K562 (cell line): ENCODE data around the gene GNG14. TPM values are rescaled to one million over a fixed set of nuclear protein-coding genes. Genes with fewer than 3 reads are reported as not detected.

Experiments used
- GTF2A2 ChIP-seq: IDR thresholded peaks from 2 replicates; pipeline ENCODE4 v1.6.1; 2016; ENCODE audit warnings: mild to moderate bottlenecking, missing genetic modification characterization, missing compliant biosample characterization
- KDM5B ChIP-seq: fragments of 200-600 bp; sonication (generic); IDR thresholded peaks from 2 replicates; pipeline ENCODE4 v1.6.1; 2012; ENCODE audit warnings: low read depth, mild to moderate bottlenecking, moderate library complexity, low read length, control low read depth, inconsistent platforms; ENCODE audit not compliant: insufficient replicate concordance
- KLF16 ChIP-seq: IDR thresholded peaks from 2 replicates; pipeline ENCODE4 v1.6.1; 2016; ENCODE audit warnings: antibody characterized with exemption
- POLR2A ChIP-seq: fragments of 450-650 bp; conservative IDR thresholded peaks from 2 replicates; pipeline ENCODE4 v1.6.1; 2016
- POLR2AphosphoS5 ChIP-seq: IDR thresholded peaks from 2 replicates; pipeline ENCODE4 v1.6.1; 2011; ENCODE audit warnings: mild to moderate bottlenecking, low read depth, low read length, moderate library complexity; ENCODE audit not compliant: control insufficient read depth, insufficient read depth
- RCOR1 ChIP-seq, 2 experiments: IDR thresholded peaks; 2 replicates each; pipeline ENCODE4 v1.6.1; 2012; ENCODE audit warnings: low read depth in 2 of 2, low read length in 2 of 2, borderline replicate concordance in 1 of 2, improper control_type of control experiment in 1 of 2
- RREB1 ChIP-seq: fragments of 250-450 bp; sonication (Bioruptor Pico); IDR thresholded peaks from 2 replicates; pipeline ENCODE4 v1.4.0; 2020
- SMAD1 ChIP-seq: fragments of 150-350 bp; IDR thresholded peaks from 2 replicates; pipeline ENCODE4 v1.6.1; 2014; ENCODE audit warnings: low read length, low read depth; ENCODE audit not compliant: partially characterized antibody
- STAG1 ChIP-seq: sonication (generic); formaldehyde crosslinking; IDR thresholded peaks from 2 replicates; pipeline ENCODE4 v1.5.0; 2020; ENCODE audit warnings: missing genetic modification reagents, borderline replicate concordance
- ZBTB33 ChIP-seq: sonication (generic); formaldehyde crosslinking; IDR thresholded peaks from 2 replicates; pipeline ENCODE4 v1.8.1; 2023; ENCODE audit warnings: mild to moderate bottlenecking, missing genetic modification reagents
- polyA plus RNA-seq, 8 experiments: library from polyadenylated mRNA; depleted of rRNA in 4 of 8; stranded (reverse) in 5 of 8; unstranded in 3 of 8; fragments of >200 nt; fragmentation: Nextera tagmentation in 2 of 8; fragmentation: Illumina TruSeq in 1 of 8; extraction: Ambion mirVana in 2 of 8; extraction: Trizol in 1 of 8; gene quantifications; 2 replicates each; pipeline versions ENCODE4 v1.2.1 to v1.2.3, GENCODE V29; 2011 to 2014; ENCODE audit warnings: inconsistent platforms in 1 of 8, missing spikeins in 1 of 8
- total RNA-seq, 7 experiments: library from RNA; depleted of rRNA in 6 of 7; stranded (reverse); fragments of >200 nt in 6 of 7; fragmentation: Illumina TruSeq in 2 of 7; extraction: Trizol in 2 of 7; gene quantifications; 2 replicates each; pipeline versions ENCODE4 v1.2.1 to v1.2.3, GENCODE V29; 2011 to 2021; ENCODE audit warnings: low replicate concordance in 1 of 7
- TF ChIP-seq, protein P1 (sequence below): fragments of 450-650 bp; IDR thresholded peaks from 2 replicates; pipeline ENCODE4 v1.6.1; 2017; ENCODE audit warnings: antibody characterized with exemption
- TF ChIP-seq, protein P2 (sequence below): sonication (generic); formaldehyde crosslinking; IDR thresholded peaks from 2 replicates; pipeline ENCODE4 v1.8.0; 2023; ENCODE audit warnings: mild to moderate bottlenecking, missing genetic modification reagents

The GNG14 gene
- total and polyA plus RNA-seq, 9 of the 15 experiments (the other 6 are each of a cell fraction or from before 2014, with no cell fraction given), result not detected

DNA sequence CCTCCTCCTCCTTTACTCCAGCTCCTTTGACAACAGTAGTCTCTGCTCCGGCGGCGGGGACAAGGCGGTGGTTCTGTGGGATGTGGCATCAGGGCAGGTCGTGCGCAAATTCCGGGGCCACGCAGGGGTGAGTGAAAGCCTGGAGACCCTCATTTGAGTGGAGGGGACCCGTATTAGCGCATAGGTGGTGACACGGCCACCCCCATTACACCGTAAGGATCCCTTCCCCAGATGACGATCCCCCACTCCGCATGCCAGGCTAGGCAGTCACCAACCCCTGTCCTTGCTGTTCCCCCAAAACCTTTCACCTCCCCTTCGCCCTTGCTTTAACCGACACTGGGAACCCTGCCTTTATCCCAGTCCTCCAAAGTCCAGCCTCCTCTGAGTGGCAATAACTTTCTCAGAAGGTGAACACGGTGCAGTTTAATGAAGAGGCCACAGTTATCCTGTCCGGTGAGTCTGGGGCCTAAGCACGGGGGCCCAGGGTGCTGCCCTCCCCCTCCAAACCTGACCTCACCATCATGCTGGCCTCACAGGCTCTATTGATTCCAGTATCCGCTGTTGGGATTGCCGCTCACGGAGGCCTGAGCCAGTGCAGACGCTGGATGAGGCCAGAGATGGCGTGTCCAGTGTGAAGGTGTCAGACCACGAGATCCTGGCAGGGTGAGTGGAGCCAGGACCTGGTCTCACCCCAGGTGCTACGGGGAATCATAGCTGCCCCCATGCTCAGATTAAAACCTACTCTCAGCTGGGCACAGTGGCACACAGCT, 17.5 kb upstream of the GNG14 start (continued):
- TF ChIP-seq POLR2A (peak; percentile 40; the same call in 1 of the 2 replicates), GTF2A2 (tag) (no peak), ZBTB33 (CRISPR knock-in tag) (no peak), STAG1 (CRISPR knock-in tag) (no peak), RCOR1 (IDR thresholded peaks at IDR 0.05; ENCODE audit: borderline replicate concordance in 1 of 2, low read depth in 2 of 2, low read length in 2 of 2) (no peak), SMAD1 (no peak), RREB1 (no peak), KDM5B (peak; percentile 12), POLR2AphosphoS5 (peak; percentile 41; the same call in 1 of the 2 replicates), KLF16 (no peak)
- TF ChIP-seq, protein P1, sequence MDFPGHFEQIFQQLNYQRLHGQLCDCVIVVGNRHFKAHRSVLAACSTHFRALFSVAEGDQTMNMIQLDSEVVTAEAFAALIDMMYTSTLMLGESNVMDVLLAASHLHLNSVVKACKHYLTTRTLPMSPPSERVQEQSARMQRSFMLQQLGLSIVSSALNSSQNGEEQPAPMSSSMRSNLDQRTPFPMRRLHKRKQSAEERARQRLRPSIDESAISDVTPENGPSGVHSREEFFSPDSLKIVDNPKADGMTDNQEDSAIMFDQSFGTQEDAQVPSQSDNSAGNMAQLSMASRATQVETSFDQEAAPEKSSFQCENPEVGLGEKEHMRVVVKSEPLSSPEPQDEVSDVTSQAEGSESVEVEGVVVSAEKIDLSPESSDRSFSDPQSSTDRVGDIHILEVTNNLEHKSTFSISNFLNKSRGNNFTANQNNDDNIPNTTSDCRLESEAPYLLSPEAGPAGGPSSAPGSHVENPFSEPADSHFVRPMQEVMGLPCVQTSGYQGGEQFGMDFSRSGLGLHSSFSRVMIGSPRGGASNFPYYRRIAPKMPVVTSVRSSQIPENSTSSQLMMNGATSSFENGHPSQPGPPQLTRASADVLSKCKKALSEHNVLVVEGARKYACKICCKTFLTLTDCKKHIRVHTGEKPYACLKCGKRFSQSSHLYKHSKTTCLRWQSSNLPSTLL, result no peak
- TF ChIP-seq, protein P2, sequence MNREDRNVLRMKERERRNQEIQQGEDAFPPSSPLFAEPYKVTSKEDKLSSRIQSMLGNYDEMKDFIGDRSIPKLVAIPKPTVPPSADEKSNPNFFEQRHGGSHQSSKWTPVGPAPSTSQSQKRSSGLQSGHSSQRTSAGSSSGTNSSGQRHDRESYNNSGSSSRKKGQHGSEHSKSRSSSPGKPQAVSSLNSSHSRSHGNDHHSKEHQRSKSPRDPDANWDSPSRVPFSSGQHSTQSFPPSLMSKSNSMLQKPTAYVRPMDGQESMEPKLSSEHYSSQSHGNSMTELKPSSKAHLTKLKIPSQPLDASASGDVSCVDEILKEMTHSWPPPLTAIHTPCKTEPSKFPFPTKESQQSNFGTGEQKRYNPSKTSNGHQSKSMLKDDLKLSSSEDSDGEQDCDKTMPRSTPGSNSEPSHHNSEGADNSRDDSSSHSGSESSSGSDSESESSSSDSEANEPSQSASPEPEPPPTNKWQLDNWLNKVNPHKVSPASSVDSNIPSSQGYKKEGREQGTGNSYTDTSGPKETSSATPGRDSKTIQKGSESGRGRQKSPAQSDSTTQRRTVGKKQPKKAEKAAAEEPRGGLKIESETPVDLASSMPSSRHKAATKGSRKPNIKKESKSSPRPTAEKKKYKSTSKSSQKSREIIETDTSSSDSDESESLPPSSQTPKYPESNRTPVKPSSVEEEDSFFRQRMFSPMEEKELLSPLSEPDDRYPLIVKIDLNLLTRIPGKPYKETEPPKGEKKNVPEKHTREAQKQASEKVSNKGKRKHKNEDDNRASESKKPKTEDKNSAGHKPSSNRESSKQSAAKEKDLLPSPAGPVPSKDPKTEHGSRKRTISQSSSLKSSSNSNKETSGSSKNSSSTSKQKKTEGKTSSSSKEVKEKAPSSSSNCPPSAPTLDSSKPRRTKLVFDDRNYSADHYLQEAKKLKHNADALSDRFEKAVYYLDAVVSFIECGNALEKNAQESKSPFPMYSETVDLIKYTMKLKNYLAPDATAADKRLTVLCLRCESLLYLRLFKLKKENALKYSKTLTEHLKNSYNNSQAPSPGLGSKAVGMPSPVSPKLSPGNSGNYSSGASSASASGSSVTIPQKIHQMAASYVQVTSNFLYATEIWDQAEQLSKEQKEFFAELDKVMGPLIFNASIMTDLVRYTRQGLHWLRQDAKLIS (CRISPR knock-in tag), result no peak
